Right lobe of liver (tissue), 4 donors: ENCODE data around the gene SMARCB1.

Experiments
- POLR2A ChIP-seq: fragments of 450-650 bp; IDR thresholded peaks from one replicate; pipeline ENCODE4 v1.6.1; 2017; ENCODE audit warnings: antibody characterized with exemption, mild to moderate bottlenecking
- TF ChIP-seq, protein P1 (sequence below), 4 donors: fragments of 200-600 bp in 3 of 4; fragments of 450-650 bp in 1 of 4; IDR thresholded peaks; one replicate each; pipeline versions ENCODE4 v1.5.1 to v1.8.0; 2016 to 2022; ENCODE audit warnings: antibody characterized with exemption in 4 of 4, mild to moderate bottlenecking in 2 of 4
- donor health status: DM: no; HTN: no; CAD: no.
- donor health status: DM: no; HTN: no; CAD: no.
- donor health status: DM: no; HTN: yes; CAD: no.

DNA sequence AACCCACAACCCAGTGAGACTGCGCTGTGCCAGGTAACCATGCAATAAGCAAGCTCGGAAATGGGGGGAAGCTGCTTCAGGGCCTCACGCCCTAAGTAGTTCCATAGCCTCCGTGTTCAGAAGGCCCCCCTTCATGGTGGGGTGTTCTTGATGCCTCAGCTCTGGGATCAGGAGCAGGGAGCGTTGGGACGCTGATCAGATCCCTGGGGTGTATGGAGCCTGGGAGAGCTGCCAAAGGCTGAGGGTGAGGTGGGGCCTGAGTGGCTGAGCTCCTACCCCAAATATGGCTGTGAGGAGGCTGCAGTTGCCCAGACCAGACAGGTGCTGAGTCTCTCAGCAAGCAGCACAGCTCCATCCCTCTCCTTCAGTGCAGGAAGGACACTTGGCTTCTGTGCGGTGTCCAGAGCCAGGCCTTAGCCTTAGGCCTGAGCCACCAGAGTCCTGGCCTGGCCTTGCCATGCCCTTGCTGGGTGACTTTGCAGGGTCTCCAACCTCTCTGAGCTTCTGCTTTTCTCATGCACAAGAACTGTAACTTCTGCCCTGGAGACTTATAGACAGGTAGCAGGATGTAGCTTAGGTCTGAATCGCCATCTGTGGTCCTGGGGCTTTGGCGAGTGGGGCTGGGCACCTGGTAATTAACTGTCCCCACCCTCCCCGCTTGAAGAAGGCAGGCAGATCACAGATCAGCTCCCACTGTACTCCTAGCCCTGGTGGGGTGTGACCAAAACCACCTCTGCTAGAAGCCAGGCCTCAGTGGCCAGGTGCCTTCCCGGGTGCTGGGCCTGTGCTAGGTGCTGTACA, 8.8 kb upstream of the SMARCB1 start:
- TF ChIP-seq POLR2A, result no peak
- TF ChIP-seq, protein P1, sequence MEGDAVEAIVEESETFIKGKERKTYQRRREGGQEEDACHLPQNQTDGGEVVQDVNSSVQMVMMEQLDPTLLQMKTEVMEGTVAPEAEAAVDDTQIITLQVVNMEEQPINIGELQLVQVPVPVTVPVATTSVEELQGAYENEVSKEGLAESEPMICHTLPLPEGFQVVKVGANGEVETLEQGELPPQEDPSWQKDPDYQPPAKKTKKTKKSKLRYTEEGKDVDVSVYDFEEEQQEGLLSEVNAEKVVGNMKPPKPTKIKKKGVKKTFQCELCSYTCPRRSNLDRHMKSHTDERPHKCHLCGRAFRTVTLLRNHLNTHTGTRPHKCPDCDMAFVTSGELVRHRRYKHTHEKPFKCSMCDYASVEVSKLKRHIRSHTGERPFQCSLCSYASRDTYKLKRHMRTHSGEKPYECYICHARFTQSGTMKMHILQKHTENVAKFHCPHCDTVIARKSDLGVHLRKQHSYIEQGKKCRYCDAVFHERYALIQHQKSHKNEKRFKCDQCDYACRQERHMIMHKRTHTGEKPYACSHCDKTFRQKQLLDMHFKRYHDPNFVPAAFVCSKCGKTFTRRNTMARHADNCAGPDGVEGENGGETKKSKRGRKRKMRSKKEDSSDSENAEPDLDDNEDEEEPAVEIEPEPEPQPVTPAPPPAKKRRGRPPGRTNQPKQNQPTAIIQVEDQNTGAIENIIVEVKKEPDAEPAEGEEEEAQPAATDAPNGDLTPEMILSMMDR (IDR thresholded peaks at IDR 0.05), result no peak
